ENCODE measurements around the gene FGF19.

FGF19 gene

DNA sequence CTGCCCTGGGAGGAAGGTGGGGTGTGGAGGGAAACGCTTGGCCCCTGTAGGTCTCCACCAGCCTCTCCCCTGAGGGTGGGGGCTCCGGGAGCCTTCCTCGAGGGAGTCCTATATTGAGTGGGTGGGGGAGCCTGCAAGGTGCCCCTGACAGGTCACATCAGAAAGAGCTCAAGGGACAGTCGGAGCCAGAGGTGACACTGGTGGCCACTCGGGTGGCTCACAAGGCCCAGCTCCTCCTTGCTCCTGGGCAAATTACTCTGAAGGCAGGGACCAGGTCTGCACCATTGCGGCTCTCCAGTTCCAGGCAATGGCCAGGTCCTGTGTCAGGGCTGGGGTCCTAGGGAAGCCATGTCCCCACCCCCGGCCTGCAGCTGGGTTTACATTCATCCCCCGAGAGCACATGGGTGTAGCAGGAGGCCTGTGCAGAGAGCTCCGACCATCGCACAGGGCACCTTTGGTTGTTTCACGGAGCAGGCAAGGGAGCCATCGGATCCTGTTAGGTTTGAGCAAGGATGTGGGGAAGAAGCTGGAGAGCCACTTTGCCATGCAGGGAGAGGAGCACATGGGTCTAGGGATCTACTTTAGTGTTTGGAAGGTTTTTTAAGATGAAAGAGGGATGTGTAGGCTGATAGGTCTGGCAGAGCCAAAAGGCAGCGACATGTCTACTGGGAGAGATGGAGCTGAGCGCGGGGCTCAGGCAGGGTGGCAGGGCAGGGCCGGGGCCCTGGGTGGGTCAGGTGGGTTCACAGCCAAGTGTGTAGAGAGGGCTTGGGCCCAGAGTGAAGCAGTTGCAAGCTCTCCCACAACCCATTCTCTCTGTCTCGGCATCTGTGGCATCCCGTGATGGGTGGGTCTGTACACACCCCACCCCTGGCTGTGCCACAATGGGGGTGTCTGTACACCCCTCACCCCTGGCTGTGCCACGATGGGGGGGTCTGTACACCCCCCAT, 48.1 kb downstream of the FGF19 start:
- ChIA-PET POLR2A (no interaction called here), CTCF (interaction anchor here (0.5 to 7.7 kb wide), 3 partner anchors 11 to 123 kb away, joined by 3 to 57 read pairs (median 8); no protein-coding TSS in a partner anchor)
- TF ChIP-seq, protein P1, sequence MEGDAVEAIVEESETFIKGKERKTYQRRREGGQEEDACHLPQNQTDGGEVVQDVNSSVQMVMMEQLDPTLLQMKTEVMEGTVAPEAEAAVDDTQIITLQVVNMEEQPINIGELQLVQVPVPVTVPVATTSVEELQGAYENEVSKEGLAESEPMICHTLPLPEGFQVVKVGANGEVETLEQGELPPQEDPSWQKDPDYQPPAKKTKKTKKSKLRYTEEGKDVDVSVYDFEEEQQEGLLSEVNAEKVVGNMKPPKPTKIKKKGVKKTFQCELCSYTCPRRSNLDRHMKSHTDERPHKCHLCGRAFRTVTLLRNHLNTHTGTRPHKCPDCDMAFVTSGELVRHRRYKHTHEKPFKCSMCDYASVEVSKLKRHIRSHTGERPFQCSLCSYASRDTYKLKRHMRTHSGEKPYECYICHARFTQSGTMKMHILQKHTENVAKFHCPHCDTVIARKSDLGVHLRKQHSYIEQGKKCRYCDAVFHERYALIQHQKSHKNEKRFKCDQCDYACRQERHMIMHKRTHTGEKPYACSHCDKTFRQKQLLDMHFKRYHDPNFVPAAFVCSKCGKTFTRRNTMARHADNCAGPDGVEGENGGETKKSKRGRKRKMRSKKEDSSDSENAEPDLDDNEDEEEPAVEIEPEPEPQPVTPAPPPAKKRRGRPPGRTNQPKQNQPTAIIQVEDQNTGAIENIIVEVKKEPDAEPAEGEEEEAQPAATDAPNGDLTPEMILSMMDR (IDR thresholded peaks at IDR 0.05; ENCODE audit: control extremely low read depth, extremely low read depth, low read depth, missing control alignments), result no peak
- no peak for DNase-seq (ENCODE audit: extremely low spot score)

DNA sequence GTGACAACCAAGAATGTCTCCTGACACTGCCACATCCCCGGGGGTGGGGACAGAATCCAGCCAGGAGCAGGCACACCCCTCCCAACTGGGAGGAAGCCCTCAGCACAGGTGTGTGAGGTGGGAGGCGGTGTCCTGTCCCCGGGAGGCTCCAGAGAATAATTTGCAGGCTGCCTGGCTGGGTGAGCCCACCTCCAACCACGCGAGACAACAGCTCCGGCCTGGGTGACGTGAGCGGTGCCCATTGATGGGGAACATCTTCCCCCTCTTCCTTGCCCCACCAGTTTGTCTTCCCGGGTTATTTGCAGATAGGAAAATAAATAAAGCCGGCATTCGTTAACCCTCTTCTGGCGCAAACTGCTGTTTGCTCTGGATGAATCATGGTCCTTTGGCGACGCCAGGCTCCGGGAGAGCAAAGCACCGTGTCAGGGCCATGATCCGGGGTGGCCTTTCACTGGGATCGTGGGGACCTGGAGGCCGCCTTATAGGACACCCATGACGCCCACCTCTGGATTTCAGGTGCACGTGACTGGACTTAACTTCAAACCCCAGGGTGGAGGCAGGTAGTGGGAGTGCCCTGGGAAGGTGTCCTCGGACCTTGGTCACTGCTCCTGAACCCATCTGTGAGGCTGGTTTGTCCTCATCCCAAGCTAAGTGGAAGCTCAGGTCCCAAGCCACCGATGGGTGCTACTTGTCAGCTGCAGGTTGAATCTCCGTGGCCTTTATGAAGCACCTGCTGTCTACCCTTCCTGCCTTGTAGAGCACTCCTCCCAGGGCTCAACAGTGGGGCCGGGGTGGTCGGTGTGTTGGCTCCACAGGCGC, 49.0 kb downstream of the FGF19 start:
- DNase-seq (ENCODE audit: extremely low spot score), result no peak
- CTCF ChIA-PET, result interaction anchor here (2.5 to 7.7 kb wide), 2 partner anchors 11 to 15 kb away, joined by 8 to 57 read pairs; no protein-coding TSS in a partner anchor
- POLR2A ChIA-PET, result no interaction called here
- TF ChIP-seq, protein P1 (IDR thresholded peaks at IDR 0.05; ENCODE audit: control extremely low read depth, extremely low read depth, low read depth, missing control alignments), result no peak

DNA sequence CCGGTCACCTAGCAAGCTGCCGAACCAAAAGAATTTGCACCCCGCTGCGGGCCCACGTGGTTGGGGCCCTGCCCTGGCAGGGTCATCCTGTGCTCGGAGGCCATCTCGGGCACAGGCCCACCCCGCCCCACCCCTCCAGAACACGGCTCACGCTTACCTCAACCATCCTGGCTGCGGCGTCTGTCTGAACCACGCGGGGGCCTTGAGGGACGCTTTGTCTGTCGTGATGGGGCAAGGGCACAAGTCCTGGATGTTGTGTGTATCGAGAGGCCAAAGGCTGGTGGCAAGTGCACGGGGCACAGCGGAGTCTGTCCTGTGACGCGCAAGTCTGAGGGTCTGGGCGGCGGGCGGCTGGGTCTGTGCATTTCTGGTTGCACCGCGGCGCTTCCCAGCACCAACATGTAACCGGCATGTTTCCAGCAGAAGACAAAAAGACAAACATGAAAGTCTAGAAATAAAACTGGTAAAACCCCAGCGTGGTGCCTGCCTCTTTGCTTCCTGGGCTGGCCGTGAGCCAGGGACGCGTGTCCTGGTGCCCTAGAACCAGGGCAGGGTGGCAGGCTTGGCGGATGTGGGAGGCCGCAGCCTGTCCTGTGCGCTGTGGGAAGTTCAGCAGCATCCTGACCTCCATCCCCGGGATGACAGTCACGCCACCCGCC, 49.7 kb downstream of the FGF19 start:
- POLR2A ChIA-PET, result no interaction called here
- no peak for DNase-seq (ENCODE audit: extremely low spot score)
- TF ChIP-seq, protein P1 (IDR thresholded peaks at IDR 0.05; ENCODE audit: control extremely low read depth, extremely low read depth, low read depth, missing control alignments), result no peak
- CTCF ChIA-PET, result interaction anchor here (1.8 kb wide), 1 partner anchor 10 kb away, joined by 4 read pairs; no protein-coding TSS in a partner anchor

DNA sequence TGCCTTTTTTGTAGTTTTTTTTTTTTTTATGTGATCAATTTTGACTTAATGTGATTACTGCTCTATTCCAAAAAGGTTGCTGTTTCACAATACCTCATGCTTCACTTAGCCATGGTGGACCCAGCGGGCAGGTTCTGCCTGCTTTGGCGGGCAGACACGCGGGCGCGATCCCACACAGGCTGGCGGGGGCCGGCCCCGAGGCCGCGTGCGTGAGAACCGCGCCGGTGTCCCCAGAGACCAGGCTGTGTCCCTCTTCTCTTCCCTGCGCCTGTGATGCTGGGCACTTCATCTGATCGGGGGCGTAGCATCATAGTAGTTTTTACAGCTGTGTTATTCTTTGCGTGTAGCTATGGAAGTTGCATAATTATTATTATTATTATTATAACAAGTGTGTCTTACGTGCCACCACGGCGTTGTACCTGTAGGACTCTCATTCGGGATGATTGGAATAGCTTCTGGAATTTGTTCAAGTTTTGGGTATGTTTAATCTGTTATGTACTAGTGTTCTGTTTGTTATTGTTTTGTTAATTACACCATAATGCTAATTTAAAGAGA, 50.3 kb downstream of the FGF19 start:
- TF ChIP-seq, protein P1 (IDR thresholded peaks at IDR 0.05; ENCODE audit: control extremely low read depth, extremely low read depth, low read depth, missing control alignments), result no peak
- ChIA-PET POLR2A (no interaction called here), CTCF (interaction anchor here (1.8 kb wide), 1 partner anchor 9 kb away, joined by 4 read pairs; no protein-coding TSS in a partner anchor)
- DNase-seq (ENCODE audit: extremely low spot score), result no peak

DNA sequence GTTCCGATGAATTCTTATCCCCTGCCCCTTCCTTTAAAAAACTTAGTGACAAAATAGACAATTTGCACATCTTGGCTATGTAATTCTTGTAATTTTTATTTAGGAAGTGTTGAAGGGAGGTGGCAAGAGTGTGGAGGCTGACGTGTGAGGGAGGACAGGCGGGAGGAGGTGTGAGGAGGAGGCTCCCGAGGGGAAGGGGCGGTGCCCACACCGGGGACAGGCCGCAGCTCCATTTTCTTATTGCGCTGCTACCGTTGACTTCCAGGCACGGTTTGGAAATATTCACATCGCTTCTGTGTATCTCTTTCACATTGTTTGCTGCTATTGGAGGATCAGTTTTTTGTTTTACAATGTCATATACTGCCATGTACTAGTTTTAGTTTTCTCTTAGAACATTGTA, 50.8 kb downstream of the FGF19 start:
- TF ChIP-seq, protein P1 (IDR thresholded peaks at IDR 0.05; ENCODE audit: control extremely low read depth, extremely low read depth, low read depth, missing control alignments), result no peak
- DNase-seq (ENCODE audit: extremely low spot score), result no peak
- CTCF ChIA-PET, result interaction anchor here (1.8 kb wide), 1 partner anchor 9 kb away, joined by 4 read pairs; no protein-coding TSS in a partner anchor
- POLR2A ChIA-PET, result no interaction called here
